Osteocyte (in vitro differentiated cells): Measurements from ENCODE around the gene RNASE13. TPM values are rescaled to one million over a fixed set of nuclear protein-coding genes. Genes with fewer than 3 reads are reported as not detected.

ENCODE experiments used
- DNase-seq: peaks from one replicate; pipeline ENCODE4 v3.0.0; 2021; ENCODE audit warnings: mixed read lengths; ENCODE audit not compliant: unreplicated experiment; ENCODE audit errors: extremely low spot score
- H3K27ac Mint-ChIP-seq: one replicate; pipeline ENCODE4 v1.8.0; 2021; ENCODE audit warnings: mild to moderate bottlenecking, mixed read lengths; ENCODE audit not compliant: unreplicated experiment
- H3K27me3 Mint-ChIP-seq: one replicate; pipeline ENCODE4 v1.8.0; 2021; ENCODE audit warnings: mixed read lengths; ENCODE audit not compliant: unreplicated experiment
- H3K36me3 Mint-ChIP-seq: one replicate; pipeline ENCODE4 v1.8.0; 2021; ENCODE audit warnings: mixed read lengths; ENCODE audit not compliant: unreplicated experiment
- H3K4me1 Mint-ChIP-seq: one replicate; pipeline ENCODE4 v1.8.0; 2021; ENCODE audit warnings: mixed read lengths; ENCODE audit not compliant: unreplicated experiment
- H3K4me3 Mint-ChIP-seq: one replicate; pipeline ENCODE4 v1.8.0; 2021; ENCODE audit warnings: mild to moderate bottlenecking, moderate library complexity, mixed read lengths; ENCODE audit not compliant: unreplicated experiment
- H3K9me3 Mint-ChIP-seq: one replicate; pipeline ENCODE4 v1.8.0; 2021; ENCODE audit warnings: mixed read lengths; ENCODE audit not compliant: unreplicated experiment
- total RNA-seq: library from RNA; stranded (reverse); gene quantifications from 2 replicates; pipeline ENCODE4 v1.2.1, GENCODE V29; 2021
- TF ChIP-seq, protein P1 (sequence below): fragments of 200-600 bp; sonication (generic); IDR thresholded peaks from 2 replicates; pipeline ENCODE4 v1.5.0; 2021; ENCODE audit warnings: antibody characterized with exemption, mild to moderate bottlenecking, moderate library complexity

Gene RNASE13
- total RNA-seq, 1 donor from 2014 or later, result not detected

DNA sequence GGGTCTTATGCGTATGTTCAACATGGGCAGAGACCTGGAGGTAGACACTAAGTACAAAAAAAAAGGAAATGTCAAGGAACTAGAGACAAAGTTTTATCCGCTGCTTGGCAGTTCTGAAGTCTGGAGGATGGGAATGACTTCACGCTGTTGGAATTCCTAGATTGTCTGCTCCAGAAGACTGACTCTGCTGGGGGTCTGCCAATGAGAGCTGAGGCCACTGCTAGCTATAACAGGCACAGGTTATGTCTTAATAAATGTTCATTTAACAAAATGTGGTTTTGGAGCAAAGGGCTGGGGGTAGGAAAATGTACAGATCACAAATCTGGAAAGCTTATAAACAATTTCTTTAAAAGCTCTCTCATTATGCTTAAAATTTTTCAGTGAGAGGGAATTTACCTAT, 28.9 kb upstream of the RNASE13 start:
- H3K27me3 Mint-ChIP-seq, result no peaks in the 10 kb centered on the region
- H3K36me3 Mint-ChIP-seq, result no peaks in the 10 kb centered on the region
- TF ChIP-seq, protein P1, sequence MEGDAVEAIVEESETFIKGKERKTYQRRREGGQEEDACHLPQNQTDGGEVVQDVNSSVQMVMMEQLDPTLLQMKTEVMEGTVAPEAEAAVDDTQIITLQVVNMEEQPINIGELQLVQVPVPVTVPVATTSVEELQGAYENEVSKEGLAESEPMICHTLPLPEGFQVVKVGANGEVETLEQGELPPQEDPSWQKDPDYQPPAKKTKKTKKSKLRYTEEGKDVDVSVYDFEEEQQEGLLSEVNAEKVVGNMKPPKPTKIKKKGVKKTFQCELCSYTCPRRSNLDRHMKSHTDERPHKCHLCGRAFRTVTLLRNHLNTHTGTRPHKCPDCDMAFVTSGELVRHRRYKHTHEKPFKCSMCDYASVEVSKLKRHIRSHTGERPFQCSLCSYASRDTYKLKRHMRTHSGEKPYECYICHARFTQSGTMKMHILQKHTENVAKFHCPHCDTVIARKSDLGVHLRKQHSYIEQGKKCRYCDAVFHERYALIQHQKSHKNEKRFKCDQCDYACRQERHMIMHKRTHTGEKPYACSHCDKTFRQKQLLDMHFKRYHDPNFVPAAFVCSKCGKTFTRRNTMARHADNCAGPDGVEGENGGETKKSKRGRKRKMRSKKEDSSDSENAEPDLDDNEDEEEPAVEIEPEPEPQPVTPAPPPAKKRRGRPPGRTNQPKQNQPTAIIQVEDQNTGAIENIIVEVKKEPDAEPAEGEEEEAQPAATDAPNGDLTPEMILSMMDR, result no peak
- no peaks in the 10 kb centered on the region for H3K9me3 Mint-ChIP-seq
- H3K4me3 Mint-ChIP-seq, result no peak overlapping the region
- H3K27ac Mint-ChIP-seq, result peak overlapping the region; percentile 33
- peaks cover 24% of the 10 kb centered on the region for H3K4me1 Mint-ChIP-seq
- no peak for DNase-seq

DNA sequence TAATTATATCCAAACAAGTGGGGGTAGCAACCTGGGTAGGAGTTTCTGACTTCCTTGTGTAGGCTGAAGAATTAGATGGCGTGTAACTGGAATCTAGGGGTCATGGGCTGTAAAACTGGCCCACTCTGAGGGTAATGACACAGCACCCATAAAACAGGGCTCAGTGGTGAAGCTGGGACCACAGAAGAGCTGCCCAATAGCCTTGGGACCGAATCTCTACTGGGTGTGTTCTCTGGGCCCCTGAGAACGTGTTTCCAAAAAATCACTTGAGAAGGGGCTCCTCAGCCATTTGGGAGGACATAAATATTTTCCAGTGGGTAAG, 26.7 kb upstream of the RNASE13 start:
- H3K4me1 Mint-ChIP-seq, result peaks cover 24% of the 10 kb centered on the region
- H3K27ac Mint-ChIP-seq, result no peak overlapping the region
- DNase-seq, result no peak
- H3K36me3 Mint-ChIP-seq, result no peaks in the 10 kb centered on the region
- H3K4me3 Mint-ChIP-seq, result no peak overlapping the region
- no peaks in the 10 kb centered on the region for H3K27me3 Mint-ChIP-seq
- TF ChIP-seq, protein P1, result no peak
- no peaks in the 10 kb centered on the region for H3K9me3 Mint-ChIP-seq

DNA sequence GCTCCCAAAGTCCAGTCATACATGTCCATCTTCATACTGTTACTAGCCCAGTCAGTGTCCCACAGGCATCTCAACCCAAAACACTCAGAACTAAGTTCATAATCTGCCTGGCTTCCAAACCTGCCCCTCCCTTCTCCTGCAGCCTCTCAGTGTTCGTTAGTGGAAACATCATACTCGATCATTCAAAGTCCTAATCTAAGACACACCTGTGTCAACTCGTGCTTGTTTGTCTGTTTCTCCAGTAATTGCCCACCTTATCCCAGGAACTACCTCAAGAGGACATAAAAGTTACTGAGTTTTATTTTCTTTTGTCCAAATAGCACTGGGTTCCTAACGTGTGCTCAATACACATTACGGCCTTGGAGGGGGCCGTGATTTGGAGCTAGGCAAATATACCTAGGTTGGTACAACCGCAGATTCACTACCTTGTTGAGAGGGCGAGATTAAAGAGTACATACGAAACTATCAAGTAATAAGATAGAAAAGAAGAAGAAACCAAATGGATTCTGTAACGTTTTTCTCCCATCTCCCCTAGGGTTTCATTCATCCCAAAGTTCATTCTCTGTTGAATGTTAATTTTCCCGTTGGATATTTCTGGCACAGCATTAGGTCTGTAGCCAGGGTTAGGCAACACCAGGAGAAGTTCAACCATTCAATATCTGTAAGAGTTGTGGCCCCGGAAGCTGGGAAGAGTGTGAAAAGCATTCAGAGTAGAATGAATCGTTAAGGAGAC, 26.2 kb upstream of the RNASE13 start:
- Mint-ChIP-seq H3K4me1 (peaks cover 25% of the 10 kb centered on the region), H3K27ac (no peak overlapping the region), H3K4me3 (no peak overlapping the region), H3K27me3 (no peaks in the 10 kb centered on the region), H3K36me3 (no peaks in the 10 kb centered on the region), H3K9me3 (no peaks in the 10 kb centered on the region)
- no peak for DNase-seq
- TF ChIP-seq, protein P1, result no peak

DNA sequence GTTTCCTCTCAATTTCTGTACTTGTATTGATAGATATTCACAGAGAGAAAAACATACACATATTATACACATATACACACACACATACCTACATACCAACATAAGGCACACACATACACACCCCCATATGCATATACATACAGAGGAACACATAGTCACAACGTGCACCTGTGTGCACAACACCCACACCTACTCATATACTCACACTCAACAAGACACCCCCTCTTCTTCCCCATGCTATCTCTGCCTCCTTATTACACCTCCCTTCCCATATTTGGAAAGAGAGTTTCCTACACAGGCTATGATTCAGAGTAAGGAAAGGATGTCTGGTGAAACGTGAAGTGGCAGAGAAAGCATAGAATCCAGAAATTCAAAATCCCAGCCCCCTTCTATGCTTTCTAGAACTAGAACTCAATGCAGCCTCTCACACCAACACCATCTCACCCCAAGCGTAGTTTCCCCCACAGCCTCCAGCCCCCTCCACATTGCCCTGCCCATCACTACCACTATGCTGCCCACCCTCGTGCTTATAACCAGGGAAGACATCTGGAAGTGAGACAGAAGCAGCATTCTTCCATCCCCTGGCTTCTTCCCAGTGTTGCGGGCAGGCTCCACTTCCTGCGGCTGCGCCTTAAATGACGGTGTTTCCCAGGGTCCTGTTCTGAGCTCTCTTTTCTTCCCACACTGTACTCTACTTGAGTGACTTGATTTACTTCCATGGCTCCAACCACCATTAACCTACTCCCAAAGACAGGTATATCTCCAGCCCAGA, 25.4 kb upstream of the RNASE13 start:
- H3K4me3 Mint-ChIP-seq, result no peak overlapping the region
- peaks cover 25% of the 10 kb centered on the region for H3K4me1 Mint-ChIP-seq
- no peaks in the 10 kb centered on the region for H3K36me3 Mint-ChIP-seq
- no peaks in the 10 kb centered on the region for H3K27me3 Mint-ChIP-seq
- TF ChIP-seq, protein P1, result no peak
- no peak overlapping the region for H3K27ac Mint-ChIP-seq
- no peak for DNase-seq
- H3K9me3 Mint-ChIP-seq, result no peaks in the 10 kb centered on the region

DNA sequence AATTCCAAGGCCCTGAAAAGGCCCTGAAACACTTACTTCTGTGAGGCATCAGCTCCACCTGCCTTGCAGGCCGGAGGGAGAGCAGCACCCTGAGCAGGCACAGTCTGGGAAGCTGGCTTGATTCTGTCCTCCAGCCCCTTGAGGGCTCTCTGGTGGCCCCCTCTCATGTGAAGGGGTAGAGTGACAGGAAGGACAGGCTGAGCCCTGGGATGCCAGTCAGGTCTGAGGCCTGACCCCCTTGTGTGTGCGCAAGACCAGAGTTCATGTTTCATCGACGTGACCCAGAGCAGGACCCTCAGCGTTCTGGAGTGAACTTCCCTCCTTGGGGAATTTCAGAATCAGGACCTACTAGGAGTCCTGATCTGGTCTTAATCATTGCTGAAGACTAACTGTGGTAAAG, 24.3 kb upstream of the RNASE13 start:
- H3K27me3 Mint-ChIP-seq, result no peaks in the 10 kb centered on the region

More for the DNA sequence above, 24.3 kb upstream of the RNASE13 start:
- Mint-ChIP-seq H3K27ac (no peak overlapping the region), H3K4me1 (peaks cover 21% of the 10 kb centered on the region), H3K4me3 (no peak overlapping the region), H3K9me3 (no peaks in the 10 kb centered on the region), H3K36me3 (no peaks in the 10 kb centered on the region)
- no peak for DNase-seq
- TF ChIP-seq, protein P1, result no peak
